Measurements from ENCODE around the gene BAZ2A.

DNA sequence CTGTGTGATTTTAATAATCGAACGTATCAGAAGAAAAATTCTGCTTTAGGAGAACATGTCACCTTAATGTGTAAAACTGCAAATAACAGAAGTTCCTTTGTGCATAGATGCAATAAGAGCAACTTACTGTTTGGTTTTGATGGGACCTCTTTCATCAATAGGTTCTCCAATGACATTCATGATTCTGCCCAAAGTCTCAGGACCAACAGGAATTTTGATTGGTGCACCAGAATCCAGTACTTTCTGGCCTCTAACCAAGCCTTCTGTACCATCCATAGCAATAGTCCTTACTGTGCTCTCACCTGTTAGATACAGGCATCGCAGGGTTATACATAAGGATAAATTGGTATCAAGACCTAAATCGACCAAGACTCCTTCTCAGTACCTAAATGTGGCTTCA is 14.5 kb upstream of the BAZ2A start:
- no peak for TF ChIP-seq EZH2phosphoT487 (IDR thresholded peaks at IDR 0.05; ENCODE audit: borderline replicate concordance, low read depth, low read length)
- TF ChIP-seq, protein P1, sequence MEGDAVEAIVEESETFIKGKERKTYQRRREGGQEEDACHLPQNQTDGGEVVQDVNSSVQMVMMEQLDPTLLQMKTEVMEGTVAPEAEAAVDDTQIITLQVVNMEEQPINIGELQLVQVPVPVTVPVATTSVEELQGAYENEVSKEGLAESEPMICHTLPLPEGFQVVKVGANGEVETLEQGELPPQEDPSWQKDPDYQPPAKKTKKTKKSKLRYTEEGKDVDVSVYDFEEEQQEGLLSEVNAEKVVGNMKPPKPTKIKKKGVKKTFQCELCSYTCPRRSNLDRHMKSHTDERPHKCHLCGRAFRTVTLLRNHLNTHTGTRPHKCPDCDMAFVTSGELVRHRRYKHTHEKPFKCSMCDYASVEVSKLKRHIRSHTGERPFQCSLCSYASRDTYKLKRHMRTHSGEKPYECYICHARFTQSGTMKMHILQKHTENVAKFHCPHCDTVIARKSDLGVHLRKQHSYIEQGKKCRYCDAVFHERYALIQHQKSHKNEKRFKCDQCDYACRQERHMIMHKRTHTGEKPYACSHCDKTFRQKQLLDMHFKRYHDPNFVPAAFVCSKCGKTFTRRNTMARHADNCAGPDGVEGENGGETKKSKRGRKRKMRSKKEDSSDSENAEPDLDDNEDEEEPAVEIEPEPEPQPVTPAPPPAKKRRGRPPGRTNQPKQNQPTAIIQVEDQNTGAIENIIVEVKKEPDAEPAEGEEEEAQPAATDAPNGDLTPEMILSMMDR (conservative IDR thresholded peaks at IDR 0.05; ENCODE audit: low read length) = no peak
